Mucosa of stomach (tissue), 1 donor: ENCODE data around the gene POLR1A.

ENCODE experiments used
- H3K27me3 ChIP-seq: one replicate; pipeline ENCODE4 v1.7.0; 2013; ENCODE audit warnings: mild to moderate bottlenecking, low read length; ENCODE audit not compliant: control insufficient read depth, insufficient read depth
- H3K36me3 ChIP-seq: one replicate; pipeline ENCODE4 v1.7.0; 2013; ENCODE audit warnings: low read length; ENCODE audit not compliant: control insufficient read depth, insufficient read depth
- H3K4me1 ChIP-seq: one replicate; pipeline ENCODE4 v1.7.0; 2013; ENCODE audit warnings: mild to moderate bottlenecking, low read length; ENCODE audit not compliant: control insufficient read depth, insufficient read depth
- H3K4me3 ChIP-seq: one replicate; pipeline ENCODE4 v1.7.0; 2013; ENCODE audit warnings: low read length
- H3K9ac ChIP-seq: one replicate; pipeline ENCODE4 v1.7.0; 2013; ENCODE audit warnings: mild to moderate bottlenecking, low read length, moderate library complexity
- H3K9me3 ChIP-seq: one replicate; pipeline ENCODE4 v1.7.0; 2013; ENCODE audit warnings: mild to moderate bottlenecking, low read length, moderate library complexity; ENCODE audit not compliant: control insufficient read depth
- donor health status: Pancreatic carcinoma.

POLR1A gene

GRCh38 chr2:86031151-86031550, 74.5 kb downstream of the POLR1A start:
- peaks cover 11% of the 10 kb centered on the region for H3K36me3 ChIP-seq
- H3K4me1 ChIP-seq = peaks cover 10% of the 10 kb centered on the region
- H3K27me3 ChIP-seq = no peaks in the 10 kb centered on the region
- H3K9ac ChIP-seq = no peak overlapping the region
- no peak overlapping the region for H3K4me3 ChIP-seq
- no peaks in the 10 kb centered on the region for H3K9me3 ChIP-seq

- peaks cover 11% of the 10 kb centered on the region for H3K36me3 ChIP-seq
- H3K4me1 ChIP-seq = no peaks in the 10 kb centered on the region
- no peaks in the 10 kb centered on the region for H3K27me3 ChIP-seq
- no peaks in the 10 kb centered on the region for H3K9me3 ChIP-seq
- H3K4me3 ChIP-seq = no peak overlapping the region
- H3K9ac ChIP-seq = no peak overlapping the region
Observed at GRCh38 chr2:86029873-86030272, 75.8 kb downstream of the POLR1A start.

GRCh38 chr2:86028766-86029381, 76.8 kb downstream of the POLR1A start:
- H3K27me3 ChIP-seq = no peaks in the 10 kb centered on the region
- no peaks in the 10 kb centered on the region for H3K9me3 ChIP-seq
- H3K4me1 ChIP-seq = no peaks in the 10 kb centered on the region
- peaks cover 11% of the 10 kb centered on the region for H3K36me3 ChIP-seq
- no peak overlapping the region for H3K9ac ChIP-seq
- H3K4me3 ChIP-seq = no peak overlapping the region

GRCh38 chr2:86027922-86028765, 77.5 kb downstream of the POLR1A start:
- no peak overlapping the region for H3K4me3 ChIP-seq
- no peaks in the 10 kb centered on the region for H3K27me3 ChIP-seq
- H3K9me3 ChIP-seq = no peaks in the 10 kb centered on the region
- no peak overlapping the region for H3K9ac ChIP-seq
- H3K36me3 ChIP-seq = peaks cover 11% of the 10 kb centered on the region
- no peaks in the 10 kb centered on the region for H3K4me1 ChIP-seq

- no peaks in the 10 kb centered on the region for H3K4me1 ChIP-seq
- H3K9ac ChIP-seq = no peak overlapping the region
- no peak overlapping the region for H3K4me3 ChIP-seq
- H3K9me3 ChIP-seq = no peaks in the 10 kb centered on the region
- H3K36me3 ChIP-seq = peaks cover 11% of the 10 kb centered on the region
- H3K27me3 ChIP-seq = no peaks in the 10 kb centered on the region
Observed at GRCh38 chr2:86027196-86027921, 78.3 kb downstream of the POLR1A start.

- H3K4me3 ChIP-seq = no peak overlapping the region
- no peaks in the 10 kb centered on the region for H3K27me3 ChIP-seq
- no peaks in the 10 kb centered on the region for H3K4me1 ChIP-seq
- peaks cover 6% of the 10 kb centered on the region for H3K36me3 ChIP-seq
- no peak overlapping the region for H3K9ac ChIP-seq
- no peaks in the 10 kb centered on the region for H3K9me3 ChIP-seq
Observed at GRCh38 chr2:86026744-86027065, 79.0 kb downstream of the POLR1A start.

- no peaks in the 10 kb centered on the region for H3K9me3 ChIP-seq
- no peak overlapping the region for H3K4me3 ChIP-seq
- no peak overlapping the region for H3K9ac ChIP-seq
- H3K36me3 ChIP-seq = peaks cover under 1% of the 10 kb centered on the region
- H3K27me3 ChIP-seq = no peaks in the 10 kb centered on the region
- no peaks in the 10 kb centered on the region for H3K4me1 ChIP-seq
Observed at GRCh38 chr2:86025976-86026743, 79.5 kb downstream of the POLR1A start.

- no peaks in the 10 kb centered on the region for H3K27me3 ChIP-seq
- H3K4me3 ChIP-seq = no peak overlapping the region
- no peaks in the 10 kb centered on the region for H3K9me3 ChIP-seq
- H3K9ac ChIP-seq = no peak overlapping the region
- H3K36me3 ChIP-seq = no peaks in the 10 kb centered on the region
- H3K4me1 ChIP-seq = no peaks in the 10 kb centered on the region
Observed at GRCh38 chr2:86025229-86025820, 80.4 kb downstream of the POLR1A start.

GRCh38 chr2:86023366-86023712, 82.3 kb downstream of the POLR1A start:
- Histone ChIP-seq H3K9me3 (no peaks in the 10 kb centered on the region), H3K4me1 (no peaks in the 10 kb centered on the region), H3K36me3 (no peaks in the 10 kb centered on the region)

GRCh38 chr2:86022661-86023365, 82.9 kb downstream of the POLR1A start:
- no peak overlapping the region for H3K4me3 ChIP-seq
- no peaks in the 10 kb centered on the region for H3K36me3 ChIP-seq
- H3K9me3 ChIP-seq = no peaks in the 10 kb centered on the region
- H3K4me1 ChIP-seq = peaks cover 4% of the 10 kb centered on the region
- H3K27me3 ChIP-seq = no peaks in the 10 kb centered on the region
- H3K9ac ChIP-seq = no peak overlapping the region

More at GRCh38 chr2:86023366-86023712, 82.3 kb downstream of the POLR1A start:
- no peaks in the 10 kb centered on the region for H3K27me3 ChIP-seq
- no peak overlapping the region for H3K4me3 ChIP-seq
- H3K9ac ChIP-seq = no peak overlapping the region
